Measurements from ENCODE around the gene TTLL10.

Gene TTLL10

GRCh38 chr1:1206966-1207531 lies 33.4 kb downstream of the TTLL10 start:
- peak in 1 of 2 donors; percentile 40 for DNase-seq

DNA sequence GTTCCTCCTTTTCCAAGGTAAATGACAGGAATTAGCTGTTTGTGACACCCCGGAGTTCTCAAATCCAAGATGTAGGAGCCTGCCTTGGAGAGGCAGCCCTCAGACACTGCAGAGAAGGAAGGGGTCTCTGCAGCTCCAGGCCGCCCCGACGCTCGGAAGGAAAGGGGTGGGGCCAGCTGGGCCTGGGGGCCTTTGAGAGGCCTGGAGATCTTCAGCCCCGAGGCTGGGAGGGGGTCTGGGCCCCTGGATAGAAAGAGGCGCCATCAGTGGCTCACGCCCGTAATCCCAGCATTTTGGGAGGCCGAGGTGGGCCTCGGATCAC lies 33.9 kb downstream of the TTLL10 start:
- DNase-seq = no peak

DNA sequence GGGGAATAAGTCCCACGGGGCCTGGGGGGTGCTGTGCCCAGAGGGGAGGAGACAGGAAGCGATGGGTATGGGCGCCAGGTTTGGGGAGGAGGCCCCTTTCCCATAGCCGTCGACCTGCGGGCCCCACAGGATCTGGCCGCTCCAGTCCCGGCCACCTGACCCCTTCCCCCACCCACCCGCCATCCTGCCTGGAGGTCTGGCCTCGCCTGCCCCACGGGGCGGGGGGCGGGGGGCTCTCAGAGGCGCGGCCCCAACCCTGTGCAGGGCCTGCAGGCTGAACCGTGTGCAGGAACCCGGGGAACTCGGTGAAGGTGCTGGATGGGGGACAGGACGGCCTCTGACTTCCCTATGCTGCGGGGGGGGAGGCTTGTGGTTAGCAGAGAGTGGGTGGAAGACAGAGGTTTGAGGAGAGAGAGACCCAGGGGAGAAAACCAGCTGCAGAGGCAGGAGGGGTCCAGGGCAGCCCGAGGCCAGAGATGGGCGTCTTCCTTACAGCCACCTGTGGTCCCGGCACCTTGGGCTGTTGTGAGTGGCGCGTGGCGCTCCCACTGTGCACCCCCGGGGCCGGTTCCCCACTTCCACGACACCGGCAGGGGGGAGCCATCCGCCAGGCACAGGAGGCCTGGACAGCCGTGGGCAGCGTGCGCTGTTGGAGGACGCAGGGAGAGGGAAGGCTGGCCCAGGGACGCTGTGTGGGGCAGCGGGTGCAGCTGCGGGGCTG lies 35.2 kb downstream of the TTLL10 start:
- DNase-seq = peak; percentile 68 to 73

GRCh38 chr1:1210726-1211540 lies 37.3 kb downstream of the TTLL10 start:
- peak in 1 of 2 donors; percentile 12 for DNase-seq

DNA sequence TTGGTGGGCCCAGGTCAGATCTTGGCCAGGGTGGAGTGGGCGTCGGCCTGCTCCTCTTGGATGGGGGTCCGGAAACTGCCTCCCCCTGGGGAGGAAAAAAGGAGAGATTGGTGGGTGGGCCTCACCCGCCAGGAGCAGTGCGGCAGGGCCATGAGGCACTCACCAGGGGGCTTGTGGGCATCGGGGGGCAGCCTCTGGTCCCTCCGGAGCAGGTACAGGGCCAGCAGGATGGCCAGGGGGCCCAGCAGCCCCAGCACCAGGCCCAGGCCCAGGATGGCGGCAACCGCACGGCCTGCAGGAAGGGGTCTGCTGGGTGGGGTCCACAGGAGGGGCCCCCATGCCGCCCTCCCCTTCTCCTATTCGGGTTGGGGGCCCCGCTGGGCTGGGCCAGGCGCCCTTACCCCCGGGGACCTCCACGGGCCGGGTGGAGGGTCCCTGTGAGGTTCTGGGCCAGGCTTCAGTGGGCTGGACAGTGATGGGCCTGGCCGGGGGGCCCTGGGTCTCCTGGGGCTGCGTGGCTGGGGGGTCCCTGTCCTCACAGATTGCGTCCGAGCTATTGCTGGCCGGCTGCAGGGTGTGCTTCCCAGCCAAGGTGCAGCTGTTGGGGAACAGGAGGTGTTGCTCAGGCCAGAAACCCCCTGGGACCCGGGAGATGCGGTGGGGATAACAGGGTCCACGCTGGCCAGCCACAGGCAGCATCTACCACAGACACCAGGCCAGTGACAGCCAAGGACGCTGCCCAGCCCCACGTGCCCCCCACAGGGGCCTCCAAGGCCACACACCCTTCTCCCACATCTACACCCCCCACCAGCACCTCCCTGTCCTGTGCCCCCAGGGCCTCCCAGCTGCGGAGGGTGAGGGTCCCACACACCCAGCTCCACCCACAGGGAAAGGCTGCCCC lies 38.1 kb downstream of the TTLL10 start:
- DNase-seq = no peak

DNA sequence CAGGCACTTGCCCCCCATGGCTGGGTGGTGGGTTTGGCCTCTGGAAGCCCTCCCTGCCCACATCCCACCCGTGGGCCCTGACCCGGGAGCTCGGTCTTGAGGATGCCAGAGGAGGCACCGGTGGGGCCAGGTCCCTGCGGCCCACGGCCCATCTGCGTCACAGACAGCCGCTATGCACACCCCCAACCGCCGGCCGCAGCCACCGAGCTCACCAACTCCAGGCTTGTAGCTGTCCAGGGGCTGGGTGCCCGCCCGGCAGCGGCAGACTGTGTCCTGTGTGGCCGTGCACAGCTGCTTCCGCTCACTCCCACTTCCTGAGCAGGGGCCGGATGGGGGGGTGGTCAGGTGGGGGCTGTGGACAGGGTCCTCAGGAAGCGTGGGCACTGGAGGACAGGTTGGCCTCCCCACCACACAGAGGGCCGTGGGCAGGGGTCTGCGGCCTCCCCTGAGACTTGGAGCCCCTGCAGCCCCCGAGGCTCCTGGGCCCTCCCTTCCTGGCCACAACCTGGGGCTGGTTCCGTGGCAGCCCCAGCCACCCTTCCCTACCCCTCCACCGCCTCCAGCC lies 39.2 kb downstream of the TTLL10 start:
- no peak for DNase-seq

- DNase-seq = peak; percentile 70 to 75
Observed at GRCh38 chr1:1213345-1214265, 39.9 kb downstream of the TTLL10 start, which contains the start of gene TNFRSF4. Gene TNFRSF4 (minus strand): TSS chr1:1214153. CDS start chr1:1214127, 26 bp downstream.

DNA sequence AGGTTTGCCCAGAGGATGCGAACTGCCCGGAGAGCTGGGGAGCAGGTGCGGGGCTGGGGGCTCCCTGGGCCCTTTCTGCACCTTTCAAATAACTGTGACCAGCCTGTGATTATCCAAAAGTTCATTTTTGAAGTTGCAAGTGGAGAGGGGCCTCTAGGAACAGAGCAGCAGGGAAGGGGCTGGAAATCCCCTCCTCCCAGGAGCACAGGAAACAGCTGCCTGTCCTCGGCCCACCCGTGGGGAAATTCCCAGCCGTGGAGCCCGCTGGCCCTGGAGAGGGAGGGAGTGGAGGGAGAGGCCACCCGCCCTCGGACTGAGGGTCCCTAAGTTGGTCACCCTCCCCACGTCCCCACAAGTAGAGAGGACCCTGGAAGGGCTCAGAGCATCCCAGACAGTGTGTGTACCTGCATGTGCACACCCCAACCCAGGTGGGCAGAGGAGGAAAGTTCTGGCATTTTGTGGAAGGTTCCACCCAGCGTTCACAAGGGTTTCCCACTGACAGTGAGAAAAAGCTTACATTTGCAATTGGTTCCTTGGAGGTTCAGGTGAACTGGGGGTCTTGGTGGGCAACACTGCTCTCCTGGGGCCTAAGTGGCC lies 41.5 kb downstream of the TTLL10 start:
- DNase-seq = no peak

GRCh38 chr1:1215881-1216605 lies 42.4 kb downstream of the TTLL10 start:
- no peak for DNase-seq

DNA sequence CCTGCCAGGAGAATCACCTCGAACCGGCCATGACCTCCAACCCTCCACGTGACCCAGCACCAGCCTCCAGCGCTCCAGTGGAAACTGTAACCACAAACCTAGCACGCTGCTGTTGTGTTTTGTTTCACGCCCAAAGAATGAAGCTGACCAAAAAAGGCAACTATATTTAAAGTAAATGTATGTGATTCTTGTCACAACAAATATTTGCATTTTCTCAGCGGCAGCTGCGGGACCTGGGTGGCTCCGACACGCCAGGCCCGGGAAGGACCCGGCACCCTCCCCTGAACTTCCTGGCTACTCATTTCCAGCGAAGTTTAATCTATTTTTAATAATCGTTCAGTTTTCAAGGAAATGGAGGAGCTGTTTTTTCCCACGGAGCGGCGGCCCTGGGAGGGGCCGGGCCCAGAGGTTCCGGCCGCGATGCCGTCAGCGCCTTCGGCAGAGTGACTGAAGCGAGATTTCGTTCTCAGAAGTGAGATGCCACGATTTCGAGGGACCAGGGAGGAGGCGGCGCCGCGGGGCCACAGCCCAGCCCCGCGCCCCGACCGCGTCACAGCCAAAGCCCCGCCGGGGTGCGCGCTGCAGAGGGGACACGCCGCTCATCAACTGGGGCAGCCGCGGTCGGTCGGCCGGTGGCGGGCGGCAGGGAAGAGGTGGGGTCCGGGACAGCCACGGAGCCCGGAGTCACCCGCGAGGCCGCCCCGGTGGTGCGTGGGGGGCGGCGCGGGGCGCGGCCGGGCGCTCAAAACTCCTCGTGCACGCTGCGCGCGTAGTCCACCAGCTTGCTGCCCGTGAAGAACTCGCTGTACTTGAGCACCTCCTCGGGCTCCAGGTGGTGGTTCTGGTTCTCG lies 43.3 kb downstream of the TTLL10 start:
- peak; percentile 63 to 66 for DNase-seq

GRCh38 chr1:1217621-1218523 lies 44.2 kb downstream of the TTLL10 start:
- DNase-seq = peak; percentile 66 to 67

GRCh38 chr1:1218524-1219200 lies 45.0 kb downstream of the TTLL10 start:
- no peak for DNase-seq

DNA sequence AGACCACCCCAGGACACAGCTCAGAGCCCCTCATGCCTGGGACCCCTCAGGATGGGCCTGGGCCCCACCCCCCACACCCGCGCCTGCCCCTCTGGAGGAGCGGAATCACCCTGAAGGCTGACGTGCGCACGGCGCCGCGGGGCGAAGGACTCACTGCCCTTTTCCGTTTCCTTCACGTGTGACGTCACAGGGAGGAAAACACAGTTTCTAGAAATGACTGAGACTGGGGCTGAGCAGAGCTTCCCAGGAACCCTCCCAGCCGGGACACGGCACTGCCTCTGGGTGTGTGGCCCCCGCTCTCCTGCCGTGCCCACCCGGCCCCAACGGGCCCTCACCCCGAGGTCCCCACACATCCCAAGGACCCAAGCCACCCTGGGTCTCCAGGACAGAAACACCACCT lies 45.7 kb downstream of the TTLL10 start:
- peak; percentile 75 to 76 for DNase-seq

- DNase-seq = no peak
Observed at GRCh38 chr1:1220197-1220596, 46.5 kb downstream of the TTLL10 start.

GRCh38 chr1:1221887-1222574 lies 48.4 kb downstream of the TTLL10 start:
- no peak for DNase-seq

- no peak for DNase-seq
Observed at GRCh38 chr1:1222575-1223225, 49.0 kb downstream of the TTLL10 start.

Data from activated CD4-positive, alpha-beta T cell treated with anti-CD3 and anti-CD28 coated beads for 4 hours (primary cell).